Ascending aorta (tissue), 2 donors: Measurements from ENCODE around the gene FAM20A. TPM values are rescaled to one million over a fixed set of nuclear protein-coding genes. Genes with fewer than 3 reads are reported as not detected.
A peak's percentile ranks its signal among the peaks of the same experiment; 100 is the strongest.

Experiments used
- DNase-seq, 2 donors: peaks; one replicate each; pipeline ENCODE4 v3.0.0-alpha.2; 2019; ENCODE audit warnings: low spot score in 2 of 2
- H3K27ac ChIP-seq, 2 donors: fragments of 200-600 bp; sonication (generic); one replicate each; pipeline ENCODE4 v1.5.1; 2016 to 2017; ENCODE audit warnings: mild to moderate bottlenecking in 1 of 2
- H3K27me3 ChIP-seq: fragments of 200-600 bp; sonication (generic); one replicate; pipeline ENCODE4 v1.5.1; 2017
- H3K36me3 ChIP-seq, 2 donors: fragments of 200-600 bp; sonication (generic); one replicate each; pipeline ENCODE4 v1.5.1; 2016
- H3K4me1 ChIP-seq, 2 donors: fragments of 200-600 bp; sonication (generic); one replicate each; pipeline ENCODE4 v1.5.1; 2016 to 2017; ENCODE audit warnings: mild to moderate bottlenecking in 1 of 2
- H3K4me3 ChIP-seq, 2 donors: fragments of 200-600 bp; sonication (generic); one replicate each; pipeline ENCODE4 v1.5.1; 2016 to 2017; ENCODE audit warnings: mild to moderate bottlenecking in 1 of 2
- H3K9me3 ChIP-seq, 2 donors: fragments of 200-600 bp; sonication (generic); one replicate each; pipeline ENCODE4 v1.5.1; 2016
- CTCF ChIP-seq, 3 experiments: fragments of 200-600 bp in 2 of 3; fragments of 450-650 bp in 1 of 3; sonication (generic) in 2 of 3; IDR thresholded peaks; one replicate each; pipeline ENCODE4 v1.5.1; 2016 to 2019; ENCODE audit warnings: antibody characterized with exemption in 3 of 3, mild to moderate bottlenecking in 1 of 3, moderate library complexity in 1 of 3
- intact Hi-C: fragments of 100-400 bp; cut with DNase I; formaldehyde crosslinking; loops from one replicate; pipeline ENCODE4 v1.15.1; 2023
- total RNA-seq: library from RNA; depleted of rRNA; stranded (reverse); fragments of >200 nt; gene quantifications from one replicate; pipeline ENCODE4 v1.1.0, GENCODE V29; 2016

Gene FAM20A
- total RNA-seq, 1 donor from 2014 or later, result 60.0 TPM

- Histone ChIP-seq H3K27ac (no peak overlapping the region), H3K27me3 (no peaks in the 10 kb centered on the region), H3K9me3 (peaks cover 11 to 24% of the 10 kb centered on the region in 2 donors), H3K4me3 (no peak overlapping the region), H3K4me1 (no peaks in the 10 kb centered on the region), H3K36me3 (no peaks in the 10 kb centered on the region)
- intact Hi-C loops, result no loop called here
- no peak for TF ChIP-seq CTCF (IDR thresholded peaks at IDR 0.05)
- no peak for DNase-seq
These were observed 7.5 kb upstream of the FAM20A start for GRCh38 chr17:68608515-68609130.

- DNase-seq, result no peak
- Histone ChIP-seq H3K9me3 (peaks cover 11 to 24% of the 10 kb centered on the region in 2 donors), H3K27me3 (no peaks in the 10 kb centered on the region), H3K36me3 (no peaks in the 10 kb centered on the region), H3K4me3 (no peak overlapping the region), H3K4me1 (no peaks in the 10 kb centered on the region), H3K27ac (no peak overlapping the region)
- no peak for TF ChIP-seq CTCF (IDR thresholded peaks at IDR 0.05)
- intact Hi-C loops, result no loop called here
These were observed 5.5 kb upstream of the FAM20A start for GRCh38 chr17:68606451-68607307.

- DNase-seq, result no peak
- intact Hi-C loops, result no loop called here
- H3K4me1 ChIP-seq, result no peaks in the 10 kb centered on the region
- no peak overlapping the region for H3K4me3 ChIP-seq
- H3K36me3 ChIP-seq, result no peaks in the 10 kb centered on the region
- TF ChIP-seq CTCF (IDR thresholded peaks at IDR 0.05), result no peak
- H3K9me3 ChIP-seq, result peaks cover 11 to 24% of the 10 kb centered on the region in 2 donors
- no peak overlapping the region for H3K27ac ChIP-seq
- H3K27me3 ChIP-seq, result no peaks in the 10 kb centered on the region
These were observed 4.7 kb upstream of the FAM20A start for GRCh38 chr17:68605914-68606313.

- no peak overlapping the region for H3K27ac ChIP-seq
- intact Hi-C loops, result no loop called here
- H3K9me3 ChIP-seq, result peaks cover 7 to 9% of the 10 kb centered on the region in 2 donors
- no peaks in the 10 kb centered on the region for H3K36me3 ChIP-seq
- no peak for DNase-seq
- peaks cover 4 to 8% of the 10 kb centered on the region in 2 donors for H3K4me1 ChIP-seq
- no peak for TF ChIP-seq CTCF (IDR thresholded peaks at IDR 0.05)
- H3K27me3 ChIP-seq, result no peaks in the 10 kb centered on the region
- H3K4me3 ChIP-seq, result no peak overlapping the region
These were observed 2.5 kb upstream of the FAM20A start for GRCh38 chr17:68603656-68604055.

- H3K9me3 ChIP-seq, result peaks cover 3 to 5% of the 10 kb centered on the region in 2 donors
- peaks cover 4 to 8% of the 10 kb centered on the region in 2 donors for H3K4me1 ChIP-seq
- H3K36me3 ChIP-seq, result no peaks in the 10 kb centered on the region
- peak in 1 of 2 donors; percentile 29 for DNase-seq
- no peak overlapping the region for H3K4me3 ChIP-seq
- intact Hi-C loops, result no loop called here
- no peak overlapping the region for H3K27ac ChIP-seq
- TF ChIP-seq CTCF (IDR thresholded peaks at IDR 0.05), result no peak
- no peaks in the 10 kb centered on the region for H3K27me3 ChIP-seq
These were observed 1.9 kb upstream of the FAM20A start for GRCh38 chr17:68603027-68603426.
